HG03520 (cell line): ENCODE results near the gene ZNF714.

Experiments
- ATAC-seq: cut with Tn5 transposase; IDR thresholded peaks from one replicate; pipeline ENCODE4 v1.9.1; 2021; ENCODE audit warnings: mild to moderate bottlenecking, moderate library complexity; ENCODE audit not compliant: unreplicated experiment

ZNF714 gene

GRCh38 chr19:21082011-21082975, at the start of gene ZNF714:
TSS of gene ZNF714 (plus strand) at chr19:21082203. CDS start at chr19:21098269, 16,066 bp downstream.
- ATAC-seq: peak; percentile 95

- no peak for ATAC-seq
Observed at GRCh38 chr19:21045028-21045427, 37.0 kb upstream of the ZNF714 start.

- no peak for ATAC-seq
Observed at GRCh38 chr19:21046489-21046888, 35.5 kb upstream of the ZNF714 start.

- no peak for ATAC-seq
Observed at GRCh38 chr19:21047716-21048115, 34.3 kb upstream of the ZNF714 start.

- no peak for ATAC-seq
Observed at GRCh38 chr19:21052902-21053301, 29.1 kb upstream of the ZNF714 start.

GRCh38 chr19:21065336-21065735, 16.7 kb upstream of the ZNF714 start:
- no peak for ATAC-seq

- ATAC-seq: no peak
Observed at GRCh38 chr19:21084343-21084742, 2.3 kb downstream of the ZNF714 start.

- ATAC-seq: no peak
Observed at GRCh38 chr19:21087871-21088270, 5.9 kb downstream of the ZNF714 start.

- no peak for ATAC-seq
Observed at GRCh38 chr19:21092109-21092508, 10.1 kb downstream of the ZNF714 start.

- no peak for ATAC-seq
Observed at GRCh38 chr19:21094347-21095025, 12.5 kb downstream of the ZNF714 start.

- no peak for ATAC-seq
Observed at GRCh38 chr19:21098291-21098690, 16.3 kb downstream of the ZNF714 start.

- ATAC-seq: no peak
Observed at GRCh38 chr19:21101521-21102242, 19.7 kb downstream of the ZNF714 start.

GRCh38 chr19:21109116-21109515, 27.1 kb downstream of the ZNF714 start:
- no peak for ATAC-seq

GRCh38 chr19:21110183-21110582, 28.2 kb downstream of the ZNF714 start:
- no peak for ATAC-seq

GRCh38 chr19:21115430-21115829, 33.4 kb downstream of the ZNF714 start:
- ATAC-seq: no peak

- no peak for ATAC-seq
Observed at GRCh38 chr19:21117041-21117907, 35.3 kb downstream of the ZNF714 start.

GRCh38 chr19:21126078-21126477, 44.1 kb downstream of the ZNF714 start:
- ATAC-seq: no peak

GRCh38 chr19:21127001-21127400, 45.0 kb downstream of the ZNF714 start:
- ATAC-seq: no peak

- ATAC-seq: no peak
Observed at GRCh38 chr19:21127898-21128297, 45.9 kb downstream of the ZNF714 start.
